IPS-18c (cell line): ENCODE data around the gene SPAM1.

Source experiments
- H3K4me3 ChIP-seq: 2 replicates; pipeline ENCODE4 v1.7.0; 2013; ENCODE audit warnings: low read depth, mild to moderate bottlenecking, low read length, moderate library complexity; ENCODE audit not compliant: insufficient read depth
- H3K9me3 ChIP-seq: one replicate; pipeline ENCODE4 v1.6.1; 2013; ENCODE audit warnings: mild to moderate bottlenecking, low read length, moderate library complexity; ENCODE audit not compliant: control insufficient read depth, insufficient read depth

The SPAM1 gene

GRCh38 chr7:123941391-123942180 is 16.5 kb downstream of the SPAM1 start:
- Histone ChIP-seq H3K9me3 (no peaks in the 10 kb centered on the region), H3K4me3 (no peak overlapping the region)

- Histone ChIP-seq H3K9me3 (no peaks in the 10 kb centered on the region), H3K4me3 (no peak overlapping the region)
These were observed 19.4 kb downstream of the SPAM1 start for GRCh38 chr7:123944395-123944794.

DNA sequence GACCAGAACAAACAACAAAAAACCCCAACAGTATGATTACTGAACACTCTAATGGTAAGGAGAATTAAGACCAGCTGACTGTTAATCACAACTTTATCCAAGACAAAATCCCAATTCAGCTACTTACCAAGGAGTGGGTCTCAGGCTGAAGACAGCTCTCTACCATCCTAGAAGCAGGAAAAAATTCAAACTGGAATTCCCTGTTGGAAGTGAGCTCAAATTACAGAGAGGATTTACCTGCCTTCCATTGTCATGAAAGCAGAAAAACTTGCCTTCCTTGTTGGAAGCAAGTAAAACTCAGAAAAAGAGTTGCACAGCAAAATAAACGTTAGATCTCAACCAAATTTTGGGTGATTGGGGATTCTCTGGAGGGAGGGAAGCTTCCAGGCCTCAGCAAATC is 20.9 kb downstream of the SPAM1 start:
- Histone ChIP-seq H3K9me3 (no peaks in the 10 kb centered on the region), H3K4me3 (no peak overlapping the region)

GRCh38 chr7:123948136-123948535 is 23.1 kb downstream of the SPAM1 start:
- no peak overlapping the region for H3K4me3 ChIP-seq

DNA sequence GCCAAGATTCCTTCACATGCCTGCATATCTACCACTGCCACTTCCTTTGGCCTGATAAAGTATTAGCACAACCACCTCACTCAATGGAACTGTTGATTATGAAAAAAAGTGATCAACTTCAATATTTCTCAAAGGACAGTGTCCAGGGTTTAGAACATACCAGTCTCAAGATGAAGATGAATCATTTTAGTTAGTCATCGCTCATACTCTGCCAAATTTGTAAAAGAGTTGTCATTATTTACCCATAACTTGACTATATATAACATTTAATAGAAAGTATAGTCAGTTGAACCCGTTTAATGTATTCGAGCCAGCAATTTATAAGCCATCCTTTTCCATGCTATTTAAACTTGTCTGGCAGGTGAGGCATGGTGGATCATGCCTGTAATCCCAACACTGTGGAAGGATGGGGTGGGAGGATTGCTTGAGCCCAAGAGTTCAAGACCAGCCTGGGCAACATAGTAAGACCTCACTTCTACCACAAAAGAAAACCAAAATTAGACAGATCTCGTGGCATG is 33.2 kb downstream of the SPAM1 start:
- Histone ChIP-seq H3K4me3 (no peak overlapping the region), H3K9me3 (no peaks in the 10 kb centered on the region)

More at GRCh38 chr7:123948136-123948535, 23.1 kb downstream of the SPAM1 start:
- H3K9me3 ChIP-seq, result no peaks in the 10 kb centered on the region

DNA sequence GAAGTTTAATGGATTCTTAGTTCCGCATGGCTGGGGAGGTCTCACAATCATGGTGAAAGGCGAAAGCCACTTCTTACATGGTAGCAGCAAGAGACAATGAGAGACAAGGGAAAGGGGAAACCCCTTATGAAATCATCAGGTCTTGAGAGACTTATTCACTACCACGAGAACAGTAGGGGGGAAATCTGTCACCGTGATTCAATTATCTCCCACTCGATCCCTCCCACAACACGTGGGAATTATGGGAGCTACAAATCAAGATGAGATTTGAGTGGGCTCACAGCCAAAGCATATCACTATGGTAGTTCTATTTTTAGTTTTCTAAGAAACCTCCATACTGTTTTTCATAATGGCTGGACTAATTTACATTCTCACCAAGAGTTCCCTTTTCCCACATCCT is 36.7 kb downstream of the SPAM1 start:
- Histone ChIP-seq H3K9me3 (no peaks in the 10 kb centered on the region), H3K4me3 (no peak overlapping the region)

GRCh38 chr7:123966936-123967335 is 41.9 kb downstream of the SPAM1 start:
- H3K9me3 ChIP-seq, result no peaks in the 10 kb centered on the region
- H3K4me3 ChIP-seq, result no peak overlapping the region

DNA sequence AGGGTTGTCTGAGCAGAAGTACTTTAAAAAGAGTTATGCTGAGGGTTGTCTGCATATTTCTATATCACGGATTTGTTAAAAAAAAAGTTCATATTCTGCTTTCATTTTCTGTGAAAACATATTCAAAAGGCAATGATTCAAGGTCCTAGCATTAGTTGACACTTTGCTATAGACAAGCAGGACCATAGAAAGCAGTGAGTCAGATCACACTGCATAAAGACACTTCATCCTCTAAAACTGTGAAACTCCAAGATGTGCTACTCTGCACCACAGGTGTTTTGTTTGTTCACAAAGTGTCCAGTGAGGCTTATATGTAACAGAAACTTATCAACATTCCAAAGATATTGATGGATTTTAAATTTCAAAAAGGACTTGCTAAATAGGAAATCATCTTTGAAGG is 47.0 kb downstream of the SPAM1 start:
- Histone ChIP-seq H3K9me3 (no peaks in the 10 kb centered on the region), H3K4me3 (no peak overlapping the region)

DNA sequence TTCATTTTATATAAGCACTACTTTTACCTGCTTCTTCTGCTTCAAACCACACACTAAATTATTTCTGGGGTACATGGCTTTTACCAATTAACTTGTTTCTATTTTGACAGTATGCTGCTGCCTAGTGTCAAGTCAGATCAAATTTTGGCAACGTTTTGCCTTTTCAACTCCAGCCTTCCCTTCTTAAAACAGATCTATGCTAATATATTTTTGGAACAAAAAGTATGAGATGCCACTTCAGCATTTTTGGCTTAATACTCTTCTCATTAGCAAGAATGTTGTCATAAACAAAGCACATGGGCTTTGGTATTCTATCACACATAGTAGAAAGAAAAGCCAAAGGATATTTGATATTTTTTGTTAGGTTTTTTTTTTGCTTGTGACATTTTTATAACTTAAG is 47.8 kb downstream of the SPAM1 start:
- no peaks in the 10 kb centered on the region for H3K9me3 ChIP-seq
- H3K4me3 ChIP-seq, result no peak overlapping the region

DNA sequence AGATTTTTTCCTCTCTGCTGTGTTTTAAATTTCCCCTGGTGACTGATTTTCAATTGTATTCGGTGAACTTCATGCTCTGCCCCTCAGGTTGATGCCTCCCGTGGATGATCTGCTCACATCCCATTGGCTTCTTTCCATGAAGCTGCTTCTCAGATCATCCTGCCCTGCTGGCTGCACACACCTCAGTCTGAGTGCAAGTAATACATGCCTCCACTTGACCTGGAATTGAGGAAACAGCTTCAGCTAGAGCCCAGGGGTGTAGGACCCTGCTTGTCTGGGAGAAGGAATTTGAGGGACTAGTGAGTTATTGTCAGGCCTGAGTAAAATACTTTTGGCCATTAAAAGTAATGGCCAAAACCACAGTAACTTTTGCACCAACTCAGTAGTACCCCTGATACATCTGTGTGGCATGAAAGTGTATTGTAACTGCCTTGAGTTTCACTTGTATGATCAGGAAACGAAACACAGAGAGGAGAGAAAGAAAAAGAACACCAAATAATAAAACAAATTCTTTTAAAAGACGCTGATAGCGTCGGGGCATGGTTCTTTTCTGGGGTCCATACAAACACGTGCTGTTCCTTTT is 49.4 kb downstream of the SPAM1 start:
- H3K4me3 ChIP-seq, result no peak overlapping the region

GRCh38 chr7:123975084-123975483 is 50.0 kb downstream of the SPAM1 start:
- Histone ChIP-seq H3K4me3 (no peak overlapping the region), H3K9me3 (no peaks in the 10 kb centered on the region)

More for the DNA sequence above, 49.4 kb downstream of the SPAM1 start:
- no peaks in the 10 kb centered on the region for H3K9me3 ChIP-seq

- H3K4me3 ChIP-seq, result no peak overlapping the region
These were observed 52.0 kb downstream of the SPAM1 start for GRCh38 chr7:123977081-123977480.

GRCh38 chr7:123979876-123980275 is 54.8 kb downstream of the SPAM1 start:
- H3K9me3 ChIP-seq, result no peaks in the 10 kb centered on the region
- no peak overlapping the region for H3K4me3 ChIP-seq

More at GRCh38 chr7:123977081-123977480, 52.0 kb downstream of the SPAM1 start:
- no peaks in the 10 kb centered on the region for H3K9me3 ChIP-seq

DNA sequence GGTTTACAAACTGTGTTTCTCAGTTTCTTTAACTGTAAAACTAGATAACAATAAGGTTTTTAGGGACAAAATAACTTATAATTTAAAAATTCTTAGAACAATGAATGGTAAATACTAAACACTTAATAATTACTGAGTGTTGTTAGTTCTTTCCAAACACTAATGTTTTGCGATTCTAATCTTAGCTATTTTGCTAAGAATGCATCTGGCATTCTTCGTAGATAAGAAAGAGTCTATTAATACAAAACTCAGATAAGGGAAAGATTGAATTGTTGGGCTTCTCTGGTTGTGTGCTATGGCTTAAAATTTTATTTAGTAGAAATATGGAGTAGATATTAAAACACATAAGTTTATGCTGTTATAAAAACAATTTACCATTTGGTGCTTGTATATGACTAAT is 62.4 kb downstream of the SPAM1 start:
- no peak overlapping the region for H3K4me3 ChIP-seq
- H3K9me3 ChIP-seq, result no peaks in the 10 kb centered on the region

GRCh38 chr7:123992913-123993518 is 68.0 kb downstream of the SPAM1 start:
- Histone ChIP-seq H3K4me3 (no peak overlapping the region), H3K9me3 (no peaks in the 10 kb centered on the region)

- Histone ChIP-seq H3K4me3 (no peak overlapping the region), H3K9me3 (no peaks in the 10 kb centered on the region)
These were observed 69.0 kb downstream of the SPAM1 start for GRCh38 chr7:123993996-123994395.

- H3K9me3 ChIP-seq, result no peaks in the 10 kb centered on the region
- H3K4me3 ChIP-seq, result no peak overlapping the region
These were observed 69.4 kb downstream of the SPAM1 start for GRCh38 chr7:123994449-123994848.
